Osteocyte (in vitro differentiated cells): ENCODE data around the gene ZNF35. TPM values are rescaled to one million over a fixed set of nuclear protein-coding genes. Genes with fewer than 3 reads are reported as not detected.

Experiments
- DNase-seq: peaks from one replicate; pipeline ENCODE4 v3.0.0; 2021; ENCODE audit warnings: mixed read lengths; ENCODE audit not compliant: unreplicated experiment; ENCODE audit errors: extremely low spot score
- H3K27ac Mint-ChIP-seq: one replicate; pipeline ENCODE4 v1.8.0; 2021; ENCODE audit warnings: mild to moderate bottlenecking, mixed read lengths; ENCODE audit not compliant: unreplicated experiment
- H3K27me3 Mint-ChIP-seq: one replicate; pipeline ENCODE4 v1.8.0; 2021; ENCODE audit warnings: mixed read lengths; ENCODE audit not compliant: unreplicated experiment
- H3K36me3 Mint-ChIP-seq: one replicate; pipeline ENCODE4 v1.8.0; 2021; ENCODE audit warnings: mixed read lengths; ENCODE audit not compliant: unreplicated experiment
- H3K4me1 Mint-ChIP-seq: one replicate; pipeline ENCODE4 v1.8.0; 2021; ENCODE audit warnings: mixed read lengths; ENCODE audit not compliant: unreplicated experiment
- H3K4me3 Mint-ChIP-seq: one replicate; pipeline ENCODE4 v1.8.0; 2021; ENCODE audit warnings: mild to moderate bottlenecking, moderate library complexity, mixed read lengths; ENCODE audit not compliant: unreplicated experiment
- H3K9me3 Mint-ChIP-seq: one replicate; pipeline ENCODE4 v1.8.0; 2021; ENCODE audit warnings: mixed read lengths; ENCODE audit not compliant: unreplicated experiment
- total RNA-seq: library from RNA; stranded (reverse); gene quantifications from 2 replicates; pipeline ENCODE4 v1.2.1, GENCODE V29; 2021
- TF ChIP-seq, protein P1 (sequence below): fragments of 200-600 bp; sonication (generic); IDR thresholded peaks from 2 replicates; pipeline ENCODE4 v1.5.0; 2021; ENCODE audit warnings: antibody characterized with exemption, mild to moderate bottlenecking, moderate library complexity

The ZNF35 gene
- total RNA-seq, 1 donor from 2014 or later, result 13.9 TPM

DNA sequence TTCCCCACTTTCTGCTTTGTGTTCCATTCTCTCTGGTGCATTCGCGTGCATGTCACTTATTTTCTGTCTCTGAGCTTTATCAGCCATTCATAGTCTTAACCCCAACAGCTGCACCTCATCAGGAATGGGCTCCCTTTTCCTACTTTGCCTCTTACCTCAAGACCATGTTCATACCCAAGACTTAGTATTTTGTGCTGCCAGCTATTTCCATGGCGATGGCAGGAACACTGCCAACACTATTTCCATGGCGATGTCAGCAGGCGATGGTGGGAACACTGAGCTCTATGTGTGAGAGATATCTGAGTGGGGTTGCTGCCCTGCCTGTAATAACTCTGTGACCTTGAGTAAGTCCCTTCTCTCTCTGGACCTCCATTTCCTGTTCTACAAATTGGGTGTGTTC lies 5.5 kb downstream of the ZNF35 start:
- TF ChIP-seq, protein P1, sequence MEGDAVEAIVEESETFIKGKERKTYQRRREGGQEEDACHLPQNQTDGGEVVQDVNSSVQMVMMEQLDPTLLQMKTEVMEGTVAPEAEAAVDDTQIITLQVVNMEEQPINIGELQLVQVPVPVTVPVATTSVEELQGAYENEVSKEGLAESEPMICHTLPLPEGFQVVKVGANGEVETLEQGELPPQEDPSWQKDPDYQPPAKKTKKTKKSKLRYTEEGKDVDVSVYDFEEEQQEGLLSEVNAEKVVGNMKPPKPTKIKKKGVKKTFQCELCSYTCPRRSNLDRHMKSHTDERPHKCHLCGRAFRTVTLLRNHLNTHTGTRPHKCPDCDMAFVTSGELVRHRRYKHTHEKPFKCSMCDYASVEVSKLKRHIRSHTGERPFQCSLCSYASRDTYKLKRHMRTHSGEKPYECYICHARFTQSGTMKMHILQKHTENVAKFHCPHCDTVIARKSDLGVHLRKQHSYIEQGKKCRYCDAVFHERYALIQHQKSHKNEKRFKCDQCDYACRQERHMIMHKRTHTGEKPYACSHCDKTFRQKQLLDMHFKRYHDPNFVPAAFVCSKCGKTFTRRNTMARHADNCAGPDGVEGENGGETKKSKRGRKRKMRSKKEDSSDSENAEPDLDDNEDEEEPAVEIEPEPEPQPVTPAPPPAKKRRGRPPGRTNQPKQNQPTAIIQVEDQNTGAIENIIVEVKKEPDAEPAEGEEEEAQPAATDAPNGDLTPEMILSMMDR, result no peak
- H3K4me3 Mint-ChIP-seq, result no peak overlapping the region
- no peak for DNase-seq
- peaks cover 67% of the 10 kb centered on the region for H3K36me3 Mint-ChIP-seq
- peaks cover 12% of the 10 kb centered on the region for H3K4me1 Mint-ChIP-seq
- peaks cover 19% of the 10 kb centered on the region for H3K9me3 Mint-ChIP-seq
- H3K27me3 Mint-ChIP-seq, result no peaks in the 10 kb centered on the region
- no peak overlapping the region for H3K27ac Mint-ChIP-seq

DNA sequence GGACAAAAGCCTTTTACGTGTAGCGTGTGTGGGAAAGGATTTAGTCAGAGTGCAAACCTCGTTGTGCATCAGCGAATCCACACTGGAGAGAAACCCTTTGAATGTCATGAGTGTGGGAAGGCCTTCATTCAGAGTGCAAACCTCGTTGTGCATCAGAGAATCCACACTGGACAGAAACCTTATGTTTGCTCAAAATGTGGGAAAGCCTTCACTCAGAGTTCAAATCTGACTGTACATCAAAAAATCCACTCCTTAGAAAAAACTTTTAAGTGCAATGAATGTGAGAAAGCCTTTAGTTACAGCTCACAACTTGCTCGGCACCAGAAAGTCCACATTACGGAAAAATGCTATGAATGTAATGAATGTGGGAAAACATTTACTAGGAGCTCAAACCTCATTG lies 10.5 kb downstream of the ZNF35 start:
- no peak overlapping the region for H3K4me3 Mint-ChIP-seq
- H3K27ac Mint-ChIP-seq, result no peak overlapping the region
- H3K36me3 Mint-ChIP-seq, result peaks cover 66% of the 10 kb centered on the region
- peaks cover 4% of the 10 kb centered on the region for H3K4me1 Mint-ChIP-seq
- TF ChIP-seq, protein P1, result no peak
- H3K9me3 Mint-ChIP-seq, result peaks cover 35% of the 10 kb centered on the region
- no peaks in the 10 kb centered on the region for H3K27me3 Mint-ChIP-seq
- DNase-seq, result no peak

DNA sequence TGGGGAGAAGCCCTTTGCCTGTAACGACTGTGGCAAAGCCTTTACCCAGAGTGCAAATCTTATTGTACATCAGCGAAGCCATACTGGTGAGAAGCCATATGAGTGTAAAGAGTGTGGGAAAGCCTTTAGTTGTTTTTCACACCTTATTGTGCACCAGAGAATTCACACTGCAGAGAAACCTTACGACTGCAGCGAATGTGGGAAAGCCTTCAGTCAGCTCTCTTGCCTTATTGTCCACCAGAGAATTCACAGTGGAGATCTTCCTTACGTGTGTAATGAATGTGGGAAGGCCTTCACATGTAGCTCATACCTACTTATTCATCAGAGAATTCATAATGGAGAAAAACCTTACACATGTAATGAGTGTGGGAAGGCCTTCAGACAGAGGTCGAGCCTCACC lies 10.9 kb downstream of the ZNF35 start:
- Mint-ChIP-seq H3K4me1 (peaks cover 4% of the 10 kb centered on the region), H3K36me3 (peaks cover 62% of the 10 kb centered on the region), H3K27me3 (no peaks in the 10 kb centered on the region), H3K27ac (no peak overlapping the region), H3K4me3 (no peak overlapping the region), H3K9me3 (peaks cover 38% of the 10 kb centered on the region)
- no peak for DNase-seq
- TF ChIP-seq, protein P1, result no peak

DNA sequence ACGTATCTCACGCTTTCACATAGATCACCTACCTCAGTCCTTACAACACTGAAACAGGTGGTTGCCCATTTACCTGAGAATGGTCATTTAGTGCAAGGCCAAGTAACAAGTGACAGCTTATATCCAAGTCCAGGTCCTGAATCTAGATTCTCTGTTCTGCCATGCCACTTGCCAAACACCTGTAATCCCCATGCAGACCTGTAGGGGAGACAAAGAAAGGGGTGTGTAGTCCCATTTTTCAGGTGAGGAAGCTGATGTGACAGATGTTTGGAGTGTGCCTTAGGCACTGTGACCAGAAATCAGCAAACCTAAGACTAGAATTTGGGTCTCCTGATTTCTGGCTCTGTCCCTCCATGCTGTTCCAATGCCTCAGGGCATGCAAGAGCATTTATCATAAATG lies 12.7 kb downstream of the ZNF35 start:
- H3K4me3 Mint-ChIP-seq, result no peak overlapping the region
- no peak overlapping the region for H3K27ac Mint-ChIP-seq
- no peak for DNase-seq
- no peaks in the 10 kb centered on the region for H3K27me3 Mint-ChIP-seq
- H3K36me3 Mint-ChIP-seq, result peaks cover 60% of the 10 kb centered on the region
- peaks cover 45% of the 10 kb centered on the region for H3K9me3 Mint-ChIP-seq
- TF ChIP-seq, protein P1, result peak; percentile 21
- no peaks in the 10 kb centered on the region for H3K4me1 Mint-ChIP-seq

DNA sequence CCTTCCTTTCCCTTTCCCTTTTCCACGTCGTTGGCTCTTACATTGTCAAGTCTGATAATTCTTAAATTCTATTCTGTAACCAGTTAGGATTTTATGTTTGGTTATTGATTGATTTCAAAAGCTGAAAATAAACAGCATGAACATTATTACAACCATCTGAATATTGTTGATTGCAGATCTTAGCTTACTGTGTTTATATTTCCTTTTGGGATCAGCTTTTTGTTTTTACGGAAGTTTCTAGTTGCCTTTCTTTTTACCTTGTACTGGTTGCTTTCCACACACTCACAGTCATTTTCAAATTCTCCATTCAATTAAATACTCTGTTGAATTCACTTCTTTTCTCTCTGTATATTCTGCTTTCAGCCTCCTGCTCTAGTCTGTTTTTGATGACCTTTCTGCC lies 16.6 kb downstream of the ZNF35 start:
- Mint-ChIP-seq H3K9me3 (peaks cover 20% of the 10 kb centered on the region), H3K27ac (no peak overlapping the region), H3K4me3 (no peak overlapping the region), H3K4me1 (no peaks in the 10 kb centered on the region), H3K27me3 (no peaks in the 10 kb centered on the region), H3K36me3 (peaks cover 25% of the 10 kb centered on the region)
- TF ChIP-seq, protein P1, result no peak
- no peak for DNase-seq
